IPS-11a (cell line): ENCODE measurements around the gene ZNF750.
"Not testable (repeated sequence)": the region's sequence is repeated elsewhere in the genome, so short reads cannot be mapped to it uniquely, and the experiment has no call there.

Experiments used
- H3K4me3 ChIP-seq: one replicate; pipeline ENCODE4 v1.5.1; 2013; ENCODE audit warnings: low read depth, low read length, control low read depth

The ZNF750 gene

GRCh38 chr17:82799591-82799990 lies 40.2 kb downstream of the ZNF750 start:
- H3K4me3 ChIP-seq, result no peak overlapping the region

- H3K4me3 ChIP-seq, result no peak overlapping the region
These were observed 41.1 kb downstream of the ZNF750 start for GRCh38 chr17:82798752-82799151.

- H3K4me3 ChIP-seq, result no peak overlapping the region
These were observed 42.8 kb downstream of the ZNF750 start for GRCh38 chr17:82797061-82797460.

- H3K4me3 ChIP-seq, result no peak overlapping the region
These were observed 44.2 kb downstream of the ZNF750 start for GRCh38 chr17:82795615-82796014.

GRCh38 chr17:82794781-82795482 lies 44.9 kb downstream of the ZNF750 start:
- no peak overlapping the region for H3K4me3 ChIP-seq

- no peak overlapping the region for H3K4me3 ChIP-seq
These were observed 45.7 kb downstream of the ZNF750 start for GRCh38 chr17:82793974-82794630.

- no peak overlapping the region for H3K4me3 ChIP-seq
These were observed 48.3 kb downstream of the ZNF750 start for GRCh38 chr17:82791532-82791931.

GRCh38 chr17:82790391-82790790 lies 49.4 kb downstream of the ZNF750 start:
- no peak overlapping the region for H3K4me3 ChIP-seq

- no peak overlapping the region for H3K4me3 ChIP-seq
These were observed 50.0 kb downstream of the ZNF750 start for GRCh38 chr17:82789806-82790205.

GRCh38 chr17:82789051-82789592 lies 50.7 kb downstream of the ZNF750 start:
- H3K4me3 ChIP-seq, result no peak overlapping the region

- no peak overlapping the region for H3K4me3 ChIP-seq
These were observed 51.4 kb downstream of the ZNF750 start for GRCh38 chr17:82788206-82789001.

GRCh38 chr17:82787081-82787848 lies 52.6 kb downstream of the ZNF750 start:
- H3K4me3 ChIP-seq, result no peak overlapping the region

GRCh38 chr17:82786427-82786826 lies 53.4 kb downstream of the ZNF750 start:
- no peak overlapping the region for H3K4me3 ChIP-seq

GRCh38 chr17:82785581-82785980 lies 54.2 kb downstream of the ZNF750 start:
- not testable (repeated sequence) for H3K4me3 ChIP-seq

- H3K4me3 ChIP-seq, result no peak overlapping the region
These were observed 56.3 kb downstream of the ZNF750 start for GRCh38 chr17:82783498-82783897.

- no peak overlapping the region for H3K4me3 ChIP-seq
These were observed 57.1 kb downstream of the ZNF750 start for GRCh38 chr17:82782657-82783207.

GRCh38 chr17:82781894-82782274 lies 57.9 kb downstream of the ZNF750 start:
- no peak overlapping the region for H3K4me3 ChIP-seq

- H3K4me3 ChIP-seq, result no peak overlapping the region
These were observed 58.6 kb downstream of the ZNF750 start for GRCh38 chr17:82780971-82781893.

GRCh38 chr17:82780195-82780594 lies 59.6 kb downstream of the ZNF750 start:
- H3K4me3 ChIP-seq, result no peak overlapping the region
